HCT116 (cell line): Measurements from ENCODE around the gene ITGA1. TPM values are rescaled to one million over a fixed set of nuclear protein-coding genes. Genes with fewer than 3 reads are reported as not detected.

ENCODE experiments used
- ATAC-seq: fragments of 200-7000 bp; cut with Tn5 transposase; 2 replicates; pipeline ENCODE4 v1.9.1; 2020; ENCODE audit warnings: mild to moderate bottlenecking, moderate library complexity
- BruUV-seq: library from RNA; stranded (reverse); fragments of 400-500 nt; replicated peaks from 2 replicates; lab custom pipeline; 2021; lab: Mats Ljungman, UMichigan
- CTCF ChIA-PET: fragments of 300-600 bp; sonication (Branson Sonifier 250); formaldehyde crosslinking; loops from one replicate; lab custom pipeline; 2021; ENCODE audit warnings: antibody characterized with exemption; lab: Charles Lee
- POLR2A ChIA-PET: fragments of 300-600, 350-600 bp; sonication (Branson Sonifier 250); formaldehyde crosslinking; loops from one replicate; lab custom pipeline; 2021; ENCODE audit warnings: antibody characterized with exemption; lab: Charles Lee
- RAD21 ChIA-PET, 2 experiments: fragments of 300-600 bp; sonication (Branson Sonifier 250); formaldehyde crosslinking; loops; one replicate each; lab custom pipeline; 2023; ENCODE audit warnings: low total read pairs in 2 of 2; ENCODE audit not compliant: uncharacterized antibody in 2 of 2, unreplicated experiment in 2 of 2, low non-redundant PET in 1 of 2; lab: Charles Lee
- DNase-seq: peaks from one replicate; pipeline ENCODE4 v3.0.0-alpha.2; 2010; ENCODE audit warnings: low read depth, low spot score
- H2AFZ ChIP-seq: fragments of 200-600 bp; shearing (Covaris generic), sonication (generic); 2 replicates; pipeline ENCODE4 v1.6.1; 2017; ENCODE audit warnings: low read depth, mixed run types, mixed read lengths, antibody characterized with exemption, low read length; ENCODE audit not compliant: poor library complexity, severe bottlenecking
- H3K27ac ChIP-seq: 2 replicates; pipeline ENCODE4 v1.5.1; 2012; ENCODE audit warnings: low read depth, low read length
- H3K27me3 ChIP-seq: fragments of 200-600 bp; sonication (generic); 2 replicates; pipeline ENCODE4 v1.6.1; 2016; ENCODE audit warnings: mixed run types, low read length, mixed read lengths; ENCODE audit not compliant: insufficient read depth
- H3K36me3 ChIP-seq, 2 experiments: fragments of 200-500 bp in 1 of 2; fragments of 200-600 bp in 1 of 2; sonication (Bioruptor generic) in 1 of 2; sonication (generic) in 1 of 2; 2 replicates each; pipeline versions ENCODE4 v1.5.1 to v1.6.1; 2014 to 2016; ENCODE audit warnings: low read length in 2 of 2, inconsistent platforms in 1 of 2, mixed read lengths in 1 of 2, mixed run types in 1 of 2; ENCODE audit not compliant: insufficient read depth in 2 of 2, control insufficient read depth in 1 of 2
- H3K4me1 ChIP-seq, 2 experiments: fragments of 200-600 bp in 1 of 2; sonication (generic) in 1 of 2; 2 replicates each; pipeline versions ENCODE4 v1.5.1 to v1.6.1; 2012 to 2017; ENCODE audit warnings: low read length in 2 of 2, inconsistent platforms in 1 of 2, mild to moderate bottlenecking in 1 of 2, mixed read lengths in 1 of 2, mixed run types in 1 of 2, moderate library complexity in 1 of 2; ENCODE audit not compliant: insufficient read depth in 2 of 2, control insufficient read depth in 1 of 2
- H3K4me2 ChIP-seq: fragments of 200-600 bp; sonication (generic); 2 replicates; pipeline ENCODE4 v1.6.1; 2017; ENCODE audit warnings: mixed run types, low read length, mixed read lengths
- H3K4me3 ChIP-seq, 2 experiments: fragments of 200-600 bp in 1 of 2; sonication (generic) in 1 of 2; replicated peaks in 1 of 2; 2 replicates each; pipeline ENCODE4 v1.5.1; 2011 to 2016; ENCODE audit warnings: low read length in 2 of 2, control low read depth in 1 of 2, low read depth in 1 of 2, mild to moderate bottlenecking in 1 of 2, mixed read lengths in 1 of 2, mixed run types in 1 of 2
- H3K79me2 ChIP-seq: fragments of 200-600 bp; sonication (generic); 2 replicates; pipeline ENCODE4 v1.6.1; 2017; ENCODE audit warnings: mild to moderate bottlenecking, mixed run types, low read length, moderate library complexity, mixed read lengths; ENCODE audit not compliant: insufficient read depth
- H3K9ac ChIP-seq: fragments of 200-600 bp; sonication (generic); 2 replicates; pipeline ENCODE4 v1.6.1; 2016; ENCODE audit warnings: low read length, mixed read lengths
- H3K9me2 ChIP-seq: fragments of 200-600 bp; sonication (generic), shearing (Covaris generic); 2 replicates; pipeline ENCODE4 v1.6.1; 2017; ENCODE audit warnings: mixed run types, mild to moderate bottlenecking, moderate library complexity; ENCODE audit not compliant: insufficient read depth
- H3K9me3 ChIP-seq, 2 experiments: fragments of 200-500 bp in 1 of 2; fragments of 200-600 bp in 1 of 2; sonication (Bioruptor generic) in 1 of 2; sonication (generic) in 1 of 2; 2 replicates each; pipeline ENCODE4 v1.6.1; 2014 to 2017; ENCODE audit warnings: low read length in 2 of 2, mixed read lengths in 2 of 2, inconsistent platforms in 1 of 2, low read depth in 1 of 2, mild to moderate bottlenecking in 1 of 2, mixed run types in 1 of 2, moderate library complexity in 1 of 2; ENCODE audit not compliant: control insufficient read depth in 1 of 2, insufficient read depth in 1 of 2
- H4K20me1 ChIP-seq: fragments of 200-600 bp; sonication (generic), shearing (Covaris generic); 2 replicates; pipeline ENCODE4 v1.6.1; 2017; ENCODE audit warnings: mixed run types, mild to moderate bottlenecking, moderate library complexity; ENCODE audit not compliant: insufficient read depth
- ATF3 ChIP-seq: IDR thresholded peaks from 2 replicates; pipeline ENCODE4 v1.6.1; 2012
- CEBPB ChIP-seq: IDR thresholded peaks from 2 replicates; pipeline ENCODE4 v1.6.1; 2012; ENCODE audit warnings: low read depth
- EGR1 ChIP-seq: IDR thresholded peaks from 2 replicates; pipeline ENCODE4 v1.6.1; 2012; ENCODE audit warnings: low read depth
- ELF1 ChIP-seq: IDR thresholded peaks from 2 replicates; pipeline ENCODE4 v1.6.1; 2012; ENCODE audit warnings: low read depth, borderline replicate concordance
- FOSL1 ChIP-seq: IDR thresholded peaks from 2 replicates; pipeline ENCODE4 v1.6.1; 2012; ENCODE audit warnings: low read depth
- JUND ChIP-seq: IDR thresholded peaks from 2 replicates; pipeline ENCODE4 v1.6.1; 2012
- MAX ChIP-seq: IDR thresholded peaks from 2 replicates; pipeline ENCODE4 v1.6.1; 2012
- POLR2A ChIP-seq: IDR thresholded peaks from 2 replicates; pipeline ENCODE4 v1.7.0; 2011; ENCODE audit warnings: borderline replicate concordance; ENCODE audit not compliant: insufficient read depth, insufficient read length; ENCODE audit errors: extremely low read depth
- POLR2AphosphoS5 ChIP-seq: IDR thresholded peaks from 2 replicates; pipeline ENCODE4 v1.6.1; 2011; ENCODE audit warnings: mild to moderate bottlenecking, low read depth, low read length, moderate library complexity
- SIN3A ChIP-seq: IDR thresholded peaks from 2 replicates; pipeline ENCODE4 v1.6.1; 2012; ENCODE audit warnings: low read depth
- SP1 ChIP-seq: IDR thresholded peaks from 2 replicates; pipeline ENCODE4 v1.6.1; 2012; ENCODE audit warnings: low read depth
- YY1 ChIP-seq: IDR thresholded peaks from 2 replicates; pipeline ENCODE4 v1.6.1; 2011; ENCODE audit warnings: low read length, low read depth, moderate library complexity, mild to moderate bottlenecking; ENCODE audit not compliant: insufficient replicate concordance; ENCODE audit errors: extremely low read depth
- ZNF274 ChIP-seq: fragments of 200-500 bp; sonication (Bioruptor generic); IDR thresholded peaks from 2 replicates; pipeline ENCODE4 v1.6.1; 2014; ENCODE audit warnings: mild to moderate bottlenecking, low read depth, low read length, inconsistent platforms
- intact Hi-C: fragments of 100-400 bp; cut with micrococcal nuclease; formaldehyde crosslinking; loops from 2 replicates; pipeline ENCODE4 v1.10.0; 2022
- total RNA-seq: library from RNA; stranded (reverse); gene quantifications from one replicate; pipeline ENCODE4 v1.2.1, GENCODE V29; 2021; ENCODE audit not compliant: unreplicated experiment
- TF ChIP-seq, protein P1 (sequence below), 3 experiments: fragments of 200-600 bp in 1 of 3; sonication (generic) in 1 of 3; IDR thresholded peaks in 2 of 3; conservative IDR thresholded peaks in 1 of 3; 2 replicates each; pipeline ENCODE4 v1.5.1; 2012 to 2017; ENCODE audit warnings: low read depth in 2 of 3, low read length in 2 of 3, antibody characterized with exemption in 1 of 3, borderline replicate concordance in 1 of 3, control low read depth in 1 of 3, mild to moderate bottlenecking in 1 of 3, mixed read lengths in 1 of 3, mixed run types in 1 of 3, moderate library complexity in 1 of 3; ENCODE audit not compliant: insufficient read depth in 1 of 3

ITGA1 gene
- total RNA-seq, 1 experiment from 2014 or later, result 1.8 TPM

- BruUV-seq, result no TSS peak
- DNase-seq (peak; percentile 83), ATAC-seq (peak; percentile 87)
- CTCF ChIA-PET, result interaction anchor here (1.1 to 2.0 kb wide), 3 partner anchors 10 to 118 kb away, joined by 3 to 15 read pairs (median 5); no protein-coding TSS in a partner anchor
- H3K4me3 ChIP-seq, result peak overlapping the region; percentile 89 to 93
- peak overlapping the region; percentile 98 for H3K4me2 ChIP-seq
- H3K27me3 ChIP-seq, result no peaks in the 10 kb centered on the region
- H3K9me2 ChIP-seq, result no peaks in the 10 kb centered on the region
- peak overlapping the region; percentile 96 for H3K9ac ChIP-seq
- no peaks in the 10 kb centered on the region for H3K9me3 ChIP-seq
- H2AFZ ChIP-seq, result no peak overlapping the region
- peak overlapping the region; percentile 85 for H3K27ac ChIP-seq
- H3K79me2 ChIP-seq, result peaks cover 47% of the 10 kb centered on the region
- POLR2A ChIA-PET, result interaction anchor here (0.7 to 1.6 kb wide), 5 partner anchors 10 to 115 kb away, joined by 3 to 7 read pairs (median 3); partner anchors contain the start of genes ITGA1 and PELO
- H4K20me1 ChIP-seq, result peaks cover 4% of the 10 kb centered on the region; the same call in 1 of the 2 replicates
- H3K36me3 ChIP-seq, result peaks cover 16 to 29% of the 10 kb centered on the region in 2 experiments
- RAD21 ChIA-PET, result no interaction called here
- peaks cover 6 to 27% of the 10 kb centered on the region in 2 experiments; a peak in 3 of 4 replicates for H3K4me1 ChIP-seq
- TF ChIP-seq ATF3, result no peak
- peak; percentile 91 for TF ChIP-seq POLR2AphosphoS5
- TF ChIP-seq CEBPB, result no peak
- TF ChIP-seq ELF1, result no peak
- TF ChIP-seq MAX, result peak; percentile 43; the same call in 1 of the 2 replicates
- peak; percentile 34; the same call in 1 of the 2 replicates for TF ChIP-seq SP1
- TF ChIP-seq SIN3A, result peak; percentile 67; the same call in 1 of the 2 replicates
- no peak for TF ChIP-seq ZNF274
- TF ChIP-seq FOSL1, result no peak
- no peak for TF ChIP-seq EGR1
- peak; percentile 45 for TF ChIP-seq POLR2A
- no peak for TF ChIP-seq YY1
- no peak for TF ChIP-seq JUND
- TF ChIP-seq, protein P1, sequence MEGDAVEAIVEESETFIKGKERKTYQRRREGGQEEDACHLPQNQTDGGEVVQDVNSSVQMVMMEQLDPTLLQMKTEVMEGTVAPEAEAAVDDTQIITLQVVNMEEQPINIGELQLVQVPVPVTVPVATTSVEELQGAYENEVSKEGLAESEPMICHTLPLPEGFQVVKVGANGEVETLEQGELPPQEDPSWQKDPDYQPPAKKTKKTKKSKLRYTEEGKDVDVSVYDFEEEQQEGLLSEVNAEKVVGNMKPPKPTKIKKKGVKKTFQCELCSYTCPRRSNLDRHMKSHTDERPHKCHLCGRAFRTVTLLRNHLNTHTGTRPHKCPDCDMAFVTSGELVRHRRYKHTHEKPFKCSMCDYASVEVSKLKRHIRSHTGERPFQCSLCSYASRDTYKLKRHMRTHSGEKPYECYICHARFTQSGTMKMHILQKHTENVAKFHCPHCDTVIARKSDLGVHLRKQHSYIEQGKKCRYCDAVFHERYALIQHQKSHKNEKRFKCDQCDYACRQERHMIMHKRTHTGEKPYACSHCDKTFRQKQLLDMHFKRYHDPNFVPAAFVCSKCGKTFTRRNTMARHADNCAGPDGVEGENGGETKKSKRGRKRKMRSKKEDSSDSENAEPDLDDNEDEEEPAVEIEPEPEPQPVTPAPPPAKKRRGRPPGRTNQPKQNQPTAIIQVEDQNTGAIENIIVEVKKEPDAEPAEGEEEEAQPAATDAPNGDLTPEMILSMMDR (IDR thresholded peaks at IDR 0.05 in 2 of 3, conservative IDR thresholded peaks at IDR 0.05 in 1 of 3; ENCODE audit: borderline replicate concordance in 1 of 3, insufficient read depth in 1 of 3, low read depth in 2 of 3, low read length in 2 of 3), result no peak
- intact Hi-C loops, result loop anchor here (1.0 kb wide), 1 partner anchor 187 kb away; no protein-coding TSS in a partner anchor
Measured at GRCh38 chr5:52799983-52800393, 12.3 kb downstream of the ITGA1 start.
